AG04449 (cell line): ENCODE measurements around the gene RAP1GAP.

ENCODE experiments used
- CTCF ChIA-PET: fragments of 350-600 bp; formaldehyde crosslinking; extraction: SDS; loops from one replicate; lab custom pipeline; 2021; ENCODE audit warnings: antibody characterized with exemption; lab: Yijun Ruan, JAX
- POLR2A ChIA-PET: fragments of 400-600, 350-600 bp; formaldehyde crosslinking; extraction: SDS; loops from one replicate; lab custom pipeline; 2020; ENCODE audit warnings: antibody characterized with exemption, inconsistent platforms; lab: Yijun Ruan, JAX
- DNase-seq: peaks from one replicate; pipeline ENCODE4 v3.0.0-alpha.2; 2010; ENCODE audit warnings: low read depth, low spot score
- H3K4me3 ChIP-seq: 2 replicates; pipeline ENCODE4 v1.5.1; 2011; ENCODE audit warnings: low read depth, mild to moderate bottlenecking, control low read depth, low read length
- TF ChIP-seq, protein P1 (sequence below): IDR thresholded peaks from one replicate; pipeline ENCODE4 v1.5.1; 2011; ENCODE audit warnings: mild to moderate bottlenecking, moderate library complexity, low read length, control low read depth, inconsistent platforms; ENCODE audit not compliant: insufficient read depth; ENCODE audit errors: missing control alignments

Gene RAP1GAP

DNA sequence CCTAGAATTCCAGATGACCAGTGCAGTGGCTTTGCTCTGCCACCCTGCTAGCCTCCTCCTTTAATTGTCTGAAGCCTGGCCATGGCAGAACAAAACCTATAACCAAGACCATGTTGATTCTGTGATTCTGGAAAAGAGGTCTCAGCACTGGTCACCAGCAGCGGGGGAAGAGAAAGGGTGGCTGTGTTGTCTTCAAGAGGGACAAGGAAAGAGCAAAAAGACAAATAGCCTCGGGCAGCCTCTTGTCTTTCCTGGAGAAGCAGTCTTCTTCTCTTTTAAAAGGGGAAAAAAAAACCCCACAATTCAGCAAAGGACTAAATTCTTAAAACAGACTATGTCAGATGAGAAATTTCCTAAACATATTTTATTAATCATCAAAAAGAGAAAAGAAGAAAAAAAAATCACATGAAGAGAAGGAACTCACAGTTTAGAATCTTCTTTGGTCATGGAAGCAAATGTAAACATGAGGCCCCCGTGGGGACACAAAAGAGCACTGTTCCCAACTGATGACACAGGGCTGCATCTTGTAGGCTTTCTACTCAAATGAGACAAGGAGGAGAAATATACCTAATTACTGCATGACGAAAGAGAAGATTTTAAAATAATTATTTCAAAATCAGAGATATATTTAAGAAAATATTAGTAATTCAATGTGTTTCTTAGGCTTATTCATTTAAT lies 36.3 kb upstream of the RAP1GAP start:
- ChIA-PET CTCF (no interaction called here), POLR2A (no interaction called here)
- TF ChIP-seq, protein P1, sequence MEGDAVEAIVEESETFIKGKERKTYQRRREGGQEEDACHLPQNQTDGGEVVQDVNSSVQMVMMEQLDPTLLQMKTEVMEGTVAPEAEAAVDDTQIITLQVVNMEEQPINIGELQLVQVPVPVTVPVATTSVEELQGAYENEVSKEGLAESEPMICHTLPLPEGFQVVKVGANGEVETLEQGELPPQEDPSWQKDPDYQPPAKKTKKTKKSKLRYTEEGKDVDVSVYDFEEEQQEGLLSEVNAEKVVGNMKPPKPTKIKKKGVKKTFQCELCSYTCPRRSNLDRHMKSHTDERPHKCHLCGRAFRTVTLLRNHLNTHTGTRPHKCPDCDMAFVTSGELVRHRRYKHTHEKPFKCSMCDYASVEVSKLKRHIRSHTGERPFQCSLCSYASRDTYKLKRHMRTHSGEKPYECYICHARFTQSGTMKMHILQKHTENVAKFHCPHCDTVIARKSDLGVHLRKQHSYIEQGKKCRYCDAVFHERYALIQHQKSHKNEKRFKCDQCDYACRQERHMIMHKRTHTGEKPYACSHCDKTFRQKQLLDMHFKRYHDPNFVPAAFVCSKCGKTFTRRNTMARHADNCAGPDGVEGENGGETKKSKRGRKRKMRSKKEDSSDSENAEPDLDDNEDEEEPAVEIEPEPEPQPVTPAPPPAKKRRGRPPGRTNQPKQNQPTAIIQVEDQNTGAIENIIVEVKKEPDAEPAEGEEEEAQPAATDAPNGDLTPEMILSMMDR, result no peak
- no peak for DNase-seq
- no peak overlapping the region for H3K4me3 ChIP-seq

DNA sequence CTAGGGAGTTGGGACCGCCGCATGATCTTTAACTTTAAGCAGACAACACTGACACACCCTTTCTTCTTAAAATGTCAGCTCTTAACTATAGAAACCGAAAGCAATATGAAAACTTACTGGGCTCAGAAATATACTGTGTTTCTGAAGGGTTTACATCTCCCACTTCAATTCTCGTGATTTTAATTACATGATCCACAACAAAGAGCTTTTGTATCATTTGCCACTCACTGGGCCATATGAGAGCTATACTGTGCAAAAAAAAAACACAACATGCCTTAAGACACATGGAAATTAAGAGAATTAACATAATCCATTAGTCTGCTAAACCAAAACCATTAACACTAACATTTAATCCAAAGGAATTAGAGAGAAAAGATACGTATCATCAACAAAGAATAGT lies 35.0 kb upstream of the RAP1GAP start:
- DNase-seq, result no peak
- POLR2A ChIA-PET, result interaction anchor here (0.7 to 1.2 kb wide), 2 partner anchors 77 to 275 kb away, joined by 3 read pairs; no protein-coding TSS in a partner anchor
- CTCF ChIA-PET, result interaction anchor here (0.6 to 2.4 kb wide), 9 partner anchors 11 to 713 kb away, joined by 3 to 10 read pairs (median 4); no protein-coding TSS in a partner anchor
- TF ChIP-seq, protein P1, result no peak
- H3K4me3 ChIP-seq, result no peak overlapping the region

DNA sequence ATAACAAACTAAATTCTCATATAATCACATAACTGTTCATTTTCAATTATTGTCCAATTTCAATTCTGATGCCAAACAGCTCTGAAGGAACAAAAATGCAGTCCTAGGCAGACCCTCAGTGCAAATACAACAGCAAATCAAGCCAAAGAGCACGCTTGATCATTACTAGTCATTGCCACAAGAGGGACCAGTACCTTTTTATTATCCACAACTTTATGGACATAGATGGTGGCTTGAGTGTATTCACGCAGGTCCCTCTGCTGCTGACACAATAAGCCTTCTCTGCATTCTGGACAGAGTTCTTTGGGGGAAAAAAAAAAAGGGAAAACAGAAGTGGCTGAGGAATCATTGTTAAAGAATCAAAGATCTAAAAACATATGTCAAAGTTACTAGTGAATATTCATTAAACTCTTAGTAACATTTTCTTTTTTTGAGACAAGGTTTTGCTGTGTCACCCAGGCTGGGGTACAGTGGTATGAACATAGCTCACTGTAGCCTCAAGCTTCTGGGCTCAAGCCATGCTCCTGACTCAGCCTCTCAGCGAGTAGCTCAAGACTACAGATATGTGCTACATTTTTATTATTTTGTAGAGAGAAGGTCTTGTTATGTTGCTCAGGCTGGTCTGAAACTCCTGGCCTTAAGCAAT lies 34.3 kb upstream of the RAP1GAP start:
- TF ChIP-seq, protein P1, result peak; percentile 41
- ChIA-PET POLR2A (interaction anchor here (0.7 to 1.2 kb wide), 2 partner anchors 78 to 276 kb away, joined by 3 read pairs; no protein-coding TSS in a partner anchor), CTCF (interaction anchor here (0.6 to 2.4 kb wide), 13 partner anchors 9 to 714 kb away, joined by 3 to 10 read pairs (median 4); no protein-coding TSS in a partner anchor)
- peak; percentile 64 for DNase-seq
- H3K4me3 ChIP-seq, result no peak overlapping the region

DNA sequence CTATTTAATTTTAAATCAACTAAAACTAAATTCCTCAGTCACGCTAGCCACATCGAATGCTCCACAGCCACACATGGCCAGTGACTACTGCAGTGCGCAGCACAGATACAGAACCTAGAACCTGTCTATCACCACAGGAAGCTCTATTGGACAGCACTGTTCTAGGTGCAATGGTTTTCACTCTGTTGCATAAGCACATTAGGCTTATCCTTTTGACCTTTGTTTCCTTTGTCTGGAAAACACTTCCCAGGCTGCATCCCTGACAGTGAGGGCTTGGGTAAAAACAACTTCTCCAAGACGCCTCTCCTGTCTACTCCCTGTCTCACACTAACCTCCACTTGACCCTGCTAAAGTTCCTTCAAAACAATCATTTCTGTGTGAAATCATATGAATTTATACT lies 33.6 kb upstream of the RAP1GAP start:
- H3K4me3 ChIP-seq, result no peak overlapping the region
- TF ChIP-seq, protein P1, result no peak
- CTCF ChIA-PET, result interaction anchor here (0.7 to 2.4 kb wide), 9 partner anchors 8 to 322 kb away, joined by 3 to 10 read pairs (median 5); no protein-coding TSS in a partner anchor
- POLR2A ChIA-PET, result interaction anchor here (1.2 kb wide), 1 partner anchor 79 kb away, joined by 3 read pairs; no protein-coding TSS in a partner anchor
- no peak for DNase-seq

DNA sequence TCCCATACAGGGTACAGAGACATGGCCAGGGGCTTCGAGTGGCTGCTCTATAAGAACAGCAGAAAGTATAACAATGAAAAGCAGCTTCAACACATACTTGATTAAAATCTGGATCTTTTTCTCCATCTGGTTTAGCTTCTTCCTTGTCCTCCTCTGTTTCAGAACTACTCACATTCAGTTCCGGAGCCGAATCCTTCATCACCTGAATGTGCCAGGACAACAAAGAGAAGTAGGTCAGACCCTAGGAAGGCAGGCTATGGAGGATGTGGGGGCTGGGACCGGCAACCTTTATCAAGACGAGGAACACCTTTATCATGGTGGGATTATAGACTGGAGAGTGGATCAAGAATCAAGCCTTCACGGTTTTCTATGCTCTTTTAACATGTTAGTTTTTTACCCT lies 32.2 kb upstream of the RAP1GAP start:
- TF ChIP-seq, protein P1, result no peak
- no peak for DNase-seq
- POLR2A ChIA-PET, result no interaction called here
- CTCF ChIA-PET, result interaction anchor here (0.7 to 1.5 kb wide), 3 partner anchors 9 to 323 kb away, joined by 3 to 5 read pairs (median 4); no protein-coding TSS in a partner anchor
- H3K4me3 ChIP-seq, result no peak overlapping the region

DNA sequence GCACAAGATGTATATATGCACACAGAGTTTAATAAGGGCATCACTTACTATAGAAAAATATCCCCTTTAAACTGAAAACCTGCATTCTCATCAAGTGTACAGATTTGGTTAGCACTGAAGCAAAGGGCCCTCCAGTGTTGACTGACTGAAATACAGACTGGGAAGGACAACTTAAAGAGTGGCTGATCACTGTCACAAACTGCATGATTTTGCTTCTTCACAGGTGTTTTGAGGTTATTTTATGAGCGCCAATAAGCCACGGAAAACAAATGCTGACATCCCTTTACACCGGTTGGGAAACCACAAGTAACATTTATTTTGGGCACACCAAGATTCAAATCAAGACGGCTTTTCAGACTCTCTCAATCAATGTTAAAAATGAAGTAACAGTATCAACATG lies 30.9 kb upstream of the RAP1GAP start:
- CTCF ChIA-PET, result interaction anchor here (1.5 kb wide), 1 partner anchor 10 kb away, joined by 4 read pairs; no protein-coding TSS in a partner anchor
- H3K4me3 ChIP-seq, result no peak overlapping the region
- TF ChIP-seq, protein P1, result no peak
- POLR2A ChIA-PET, result no interaction called here
- DNase-seq, result no peak
